HepG2 (cell line): Measurements from ENCODE around the gene ARMC10. TPM values are rescaled to one million over a fixed set of nuclear protein-coding genes. Genes with fewer than 3 reads are reported as not detected.

Experiments
- ETV6 ChIP-seq: sonication (generic); formaldehyde crosslinking; conservative IDR thresholded peaks from 2 replicates; pipeline ENCODE4 v1.4.0; 2020; ENCODE audit warnings: missing genetic modification reagents
- MTF1 ChIP-seq: sonication (generic); formaldehyde crosslinking; IDR thresholded peaks from 2 replicates; pipeline ENCODE4 v1.5.0; 2020; ENCODE audit warnings: missing genetic modification reagents
- NCOA2 ChIP-seq: sonication (generic); formaldehyde crosslinking; IDR thresholded peaks from 2 replicates; pipeline ENCODE4 v1.8.0; 2022; ENCODE audit warnings: inconsistent platforms
- POLR2AphosphoS5 ChIP-seq: IDR thresholded peaks from 2 replicates; pipeline ENCODE4 v1.6.1; 2012; ENCODE audit warnings: low read depth, low read length
- RARA ChIP-seq: IDR thresholded peaks from 2 replicates; pipeline ENCODE4 v1.6.1; 2016; ENCODE audit warnings: missing genetic modification reagents, missing compliant biosample characterization
- SALL2 ChIP-seq: sonication (generic); formaldehyde crosslinking; IDR thresholded peaks from 2 replicates; pipeline ENCODE4 v1.8.1; 2023; ENCODE audit warnings: mild to moderate bottlenecking, missing genetic modification reagents, inconsistent platforms
- SMARCC2 ChIP-seq: fragments of 450-650 bp; IDR thresholded peaks from 2 replicates; pipeline ENCODE4 v1.6.1; 2017; ENCODE audit warnings: antibody characterized with exemption, mild to moderate bottlenecking
- SRF ChIP-seq: IDR thresholded peaks from 2 replicates; pipeline ENCODE4 v1.6.1; 2011; ENCODE audit warnings: mild to moderate bottlenecking, low read depth, low read length, moderate library complexity
- U2AF2 ChIP-seq: fragments of 200-400 bp; formaldehyde crosslinking; IDR thresholded peaks from 2 replicates; pipeline ENCODE4 v1.6.1; 2017; ENCODE audit warnings: low read depth, mild to moderate bottlenecking, low read length
- ZNF124 ChIP-seq: sonication (generic); formaldehyde crosslinking; IDR thresholded peaks from 2 replicates; pipeline ENCODE4 v1.4.0; 2020; ENCODE audit warnings: missing genetic modification reagents
- ZNF138 ChIP-seq: sonication (generic); formaldehyde crosslinking; IDR thresholded peaks from 2 replicates; pipeline ENCODE4 v1.5.0; 2020; ENCODE audit warnings: mild to moderate bottlenecking, low read depth, missing genetic modification reagents
- ZNF234 ChIP-seq: sonication (generic); formaldehyde crosslinking; conservative IDR thresholded peaks from 2 replicates; pipeline ENCODE4 v1.5.1; 2020; ENCODE audit warnings: mild to moderate bottlenecking, missing genetic modification reagents
- ZSCAN25 ChIP-seq: sonication (generic); formaldehyde crosslinking; IDR thresholded peaks from 2 replicates; pipeline ENCODE4 v1.8.0; 2022; ENCODE audit warnings: mild to moderate bottlenecking, missing genetic modification reagents
- polyA plus RNA-seq, 8 experiments: library from polyadenylated mRNA; depleted of rRNA in 3 of 8; stranded (reverse) in 7 of 8; unstranded in 1 of 8; fragments of >200 nt; fragmentation: Illumina TruSeq in 4 of 8; extraction: Trizol in 4 of 8; gene quantifications; 2 replicates each; pipeline versions ENCODE4 v1.2.1 to v1.2.3, GENCODE V29; 2011 to 2016; ENCODE audit warnings: low read depth in 4 of 8, missing spikeins in 1 of 8, mixed read lengths in 1 of 8; ENCODE audit not compliant: insufficient read depth in 1 of 8
- total RNA-seq, 5 experiments: library from RNA; depleted of rRNA; stranded (reverse); fragments of >200 nt; fragmentation: Illumina TruSeq; extraction: Trizol; gene quantifications; 2 replicates each; pipeline ENCODE4 v1.2.3, GENCODE V29; 2016; ENCODE audit warnings: low read depth in 1 of 5
- TF ChIP-seq, protein P1 (sequence below): sonication (generic); formaldehyde crosslinking; IDR thresholded peaks from 2 replicates; pipeline ENCODE4 v1.9.0; 2022; ENCODE audit warnings: missing genetic modification reagents, mild to moderate bottlenecking, borderline replicate concordance
- TF ChIP-seq, protein P2 (sequence below): sonication (generic); formaldehyde crosslinking; IDR thresholded peaks from 2 replicates; pipeline ENCODE4 v1.5.0; 2020; ENCODE audit warnings: missing genetic modification reagents, mild to moderate bottlenecking, borderline replicate concordance
- TF ChIP-seq, protein P3 (sequence below): sonication (generic); formaldehyde crosslinking; conservative IDR thresholded peaks from 2 replicates; pipeline ENCODE4 v1.4.0; 2020; ENCODE audit warnings: mild to moderate bottlenecking, missing genetic modification reagents, moderate library complexity
- TF ChIP-seq, protein P4 (sequence below): sonication (generic); formaldehyde crosslinking; IDR thresholded peaks from 2 replicates; pipeline ENCODE4 v1.4.0; 2020; ENCODE audit warnings: missing genetic modification reagents

Gene ARMC10
- total and polyA plus RNA-seq, 2 of the 13 experiments (the other 11 are each of a cell fraction or from before 2014, with no cell fraction given), result 11.3 to 23.7 TPM

DNA sequence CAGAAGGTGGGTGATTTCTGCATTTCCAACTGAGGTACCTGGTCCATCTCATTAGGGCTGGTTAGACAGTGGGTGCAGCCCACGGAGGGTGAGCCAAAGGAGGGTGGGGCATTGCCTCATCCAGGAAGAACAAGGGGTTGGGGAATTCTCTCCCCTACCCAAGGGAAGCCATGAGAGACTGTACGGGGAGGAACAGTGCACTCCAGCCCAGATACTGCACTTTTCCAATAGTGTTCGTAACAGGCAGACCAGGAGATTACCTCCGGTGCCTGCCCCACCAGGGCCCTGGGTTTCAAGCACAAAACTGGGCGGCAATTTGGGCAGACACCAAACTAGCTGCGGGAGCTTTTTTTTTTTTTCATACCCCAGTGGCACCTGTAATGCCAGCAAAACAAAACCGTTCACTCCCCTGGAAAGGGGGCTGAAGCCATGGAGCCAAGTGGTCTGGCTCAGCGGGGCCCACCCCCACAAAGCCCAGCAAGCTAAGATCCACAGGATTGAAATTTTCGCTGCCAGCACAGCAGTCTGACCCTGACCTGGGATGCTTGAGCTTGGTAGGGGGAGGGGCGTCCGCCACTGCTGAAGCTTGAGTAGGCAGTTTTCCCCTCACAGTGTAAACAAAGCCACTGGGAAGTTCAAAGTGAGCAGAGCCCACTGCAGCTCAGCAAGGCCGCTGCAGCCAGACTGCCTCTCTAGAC lies 31.2 kb downstream of the ARMC10 start (continued):
- TF ChIP-seq, protein P1, sequence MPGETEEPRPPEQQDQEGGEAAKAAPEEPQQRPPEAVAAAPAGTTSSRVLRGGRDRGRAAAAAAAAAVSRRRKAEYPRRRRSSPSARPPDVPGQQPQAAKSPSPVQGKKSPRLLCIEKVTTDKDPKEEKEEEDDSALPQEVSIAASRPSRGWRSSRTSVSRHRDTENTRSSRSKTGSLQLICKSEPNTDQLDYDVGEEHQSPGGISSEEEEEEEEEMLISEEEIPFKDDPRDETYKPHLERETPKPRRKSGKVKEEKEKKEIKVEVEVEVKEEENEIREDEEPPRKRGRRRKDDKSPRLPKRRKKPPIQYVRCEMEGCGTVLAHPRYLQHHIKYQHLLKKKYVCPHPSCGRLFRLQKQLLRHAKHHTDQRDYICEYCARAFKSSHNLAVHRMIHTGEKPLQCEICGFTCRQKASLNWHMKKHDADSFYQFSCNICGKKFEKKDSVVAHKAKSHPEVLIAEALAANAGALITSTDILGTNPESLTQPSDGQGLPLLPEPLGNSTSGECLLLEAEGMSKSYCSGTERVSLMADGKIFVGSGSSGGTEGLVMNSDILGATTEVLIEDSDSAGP (CRISPR knock-in tag), result peak; percentile 27; the same call in 1 of the 2 replicates
- TF ChIP-seq ZNF138 (CRISPR knock-in tag) (no peak), POLR2AphosphoS5 (no peak), MTF1 (CRISPR knock-in tag) (no peak), U2AF2 (no peak), SALL2 (no peak), ZNF124 (CRISPR knock-in tag) (peak; percentile 45; the same call in 1 of the 2 replicates), ZSCAN25 (CRISPR knock-in tag) (no peak), RARA (CRISPR knock-in tag) (peak; percentile 86), SMARCC2 (no peak), NCOA2 (CRISPR knock-in tag) (peak; percentile 80), SRF (no peak), ZNF234 (CRISPR knock-in tag) (no peak), ETV6 (CRISPR knock-in tag) (no peak)
- TF ChIP-seq, protein P2, sequence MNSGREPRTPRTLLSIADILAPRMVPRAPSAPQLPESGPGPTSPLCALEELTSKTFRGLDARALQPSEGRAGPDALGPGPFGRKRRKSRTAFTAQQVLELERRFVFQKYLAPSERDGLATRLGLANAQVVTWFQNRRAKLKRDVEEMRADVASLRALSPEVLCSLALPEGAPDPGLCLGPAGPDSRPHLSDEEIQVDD (CRISPR knock-in tag), result no peak
- TF ChIP-seq, protein P3, sequence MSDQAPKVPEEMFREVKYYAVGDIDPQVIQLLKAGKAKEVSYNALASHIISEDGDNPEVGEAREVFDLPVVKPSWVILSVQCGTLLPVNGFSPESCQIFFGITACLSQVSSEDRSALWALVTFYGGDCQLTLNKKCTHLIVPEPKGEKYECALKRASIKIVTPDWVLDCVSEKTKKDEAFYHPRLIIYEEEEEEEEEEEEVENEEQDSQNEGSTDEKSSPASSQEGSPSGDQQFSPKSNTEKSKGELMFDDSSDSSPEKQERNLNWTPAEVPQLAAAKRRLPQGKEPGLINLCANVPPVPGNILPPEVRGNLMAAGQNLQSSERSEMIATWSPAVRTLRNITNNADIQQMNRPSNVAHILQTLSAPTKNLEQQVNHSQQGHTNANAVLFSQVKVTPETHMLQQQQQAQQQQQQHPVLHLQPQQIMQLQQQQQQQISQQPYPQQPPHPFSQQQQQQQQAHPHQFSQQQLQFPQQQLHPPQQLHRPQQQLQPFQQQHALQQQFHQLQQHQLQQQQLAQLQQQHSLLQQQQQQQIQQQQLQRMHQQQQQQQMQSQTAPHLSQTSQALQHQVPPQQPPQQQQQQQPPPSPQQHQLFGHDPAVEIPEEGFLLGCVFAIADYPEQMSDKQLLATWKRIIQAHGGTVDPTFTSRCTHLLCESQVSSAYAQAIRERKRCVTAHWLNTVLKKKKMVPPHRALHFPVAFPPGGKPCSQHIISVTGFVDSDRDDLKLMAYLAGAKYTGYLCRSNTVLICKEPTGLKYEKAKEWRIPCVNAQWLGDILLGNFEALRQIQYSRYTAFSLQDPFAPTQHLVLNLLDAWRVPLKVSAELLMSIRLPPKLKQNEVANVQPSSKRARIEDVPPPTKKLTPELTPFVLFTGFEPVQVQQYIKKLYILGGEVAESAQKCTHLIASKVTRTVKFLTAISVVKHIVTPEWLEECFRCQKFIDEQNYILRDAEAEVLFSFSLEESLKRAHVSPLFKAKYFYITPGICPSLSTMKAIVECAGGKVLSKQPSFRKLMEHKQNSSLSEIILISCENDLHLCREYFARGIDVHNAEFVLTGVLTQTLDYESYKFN (CRISPR knock-in tag), result peak; percentile 91
- TF ChIP-seq, protein P4, sequence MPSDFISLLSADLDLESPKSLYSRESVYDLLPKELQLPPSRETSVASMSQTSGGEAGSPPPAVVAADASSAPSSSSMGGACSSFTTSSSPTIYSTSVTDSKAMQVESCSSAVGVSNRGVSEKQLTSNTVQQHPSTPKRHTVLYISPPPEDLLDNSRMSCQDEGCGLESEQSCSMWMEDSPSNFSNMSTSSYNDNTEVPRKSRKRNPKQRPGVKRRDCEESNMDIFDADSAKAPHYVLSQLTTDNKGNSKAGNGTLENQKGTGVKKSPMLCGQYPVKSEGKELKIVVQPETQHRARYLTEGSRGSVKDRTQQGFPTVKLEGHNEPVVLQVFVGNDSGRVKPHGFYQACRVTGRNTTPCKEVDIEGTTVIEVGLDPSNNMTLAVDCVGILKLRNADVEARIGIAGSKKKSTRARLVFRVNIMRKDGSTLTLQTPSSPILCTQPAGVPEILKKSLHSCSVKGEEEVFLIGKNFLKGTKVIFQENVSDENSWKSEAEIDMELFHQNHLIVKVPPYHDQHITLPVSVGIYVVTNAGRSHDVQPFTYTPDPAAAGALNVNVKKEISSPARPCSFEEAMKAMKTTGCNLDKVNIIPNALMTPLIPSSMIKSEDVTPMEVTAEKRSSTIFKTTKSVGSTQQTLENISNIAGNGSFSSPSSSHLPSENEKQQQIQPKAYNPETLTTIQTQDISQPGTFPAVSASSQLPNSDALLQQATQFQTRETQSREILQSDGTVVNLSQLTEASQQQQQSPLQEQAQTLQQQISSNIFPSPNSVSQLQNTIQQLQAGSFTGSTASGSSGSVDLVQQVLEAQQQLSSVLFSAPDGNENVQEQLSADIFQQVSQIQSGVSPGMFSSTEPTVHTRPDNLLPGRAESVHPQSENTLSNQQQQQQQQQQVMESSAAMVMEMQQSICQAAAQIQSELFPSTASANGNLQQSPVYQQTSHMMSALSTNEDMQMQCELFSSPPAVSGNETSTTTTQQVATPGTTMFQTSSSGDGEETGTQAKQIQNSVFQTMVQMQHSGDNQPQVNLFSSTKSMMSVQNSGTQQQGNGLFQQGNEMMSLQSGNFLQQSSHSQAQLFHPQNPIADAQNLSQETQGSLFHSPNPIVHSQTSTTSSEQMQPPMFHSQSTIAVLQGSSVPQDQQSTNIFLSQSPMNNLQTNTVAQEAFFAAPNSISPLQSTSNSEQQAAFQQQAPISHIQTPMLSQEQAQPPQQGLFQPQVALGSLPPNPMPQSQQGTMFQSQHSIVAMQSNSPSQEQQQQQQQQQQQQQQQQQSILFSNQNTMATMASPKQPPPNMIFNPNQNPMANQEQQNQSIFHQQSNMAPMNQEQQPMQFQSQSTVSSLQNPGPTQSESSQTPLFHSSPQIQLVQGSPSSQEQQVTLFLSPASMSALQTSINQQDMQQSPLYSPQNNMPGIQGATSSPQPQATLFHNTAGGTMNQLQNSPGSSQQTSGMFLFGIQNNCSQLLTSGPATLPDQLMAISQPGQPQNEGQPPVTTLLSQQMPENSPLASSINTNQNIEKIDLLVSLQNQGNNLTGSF (CRISPR knock-in tag), result no peak
